Measurements from ENCODE around the gene TNFRSF18. TPM values are rescaled to one million over a fixed set of nuclear protein-coding genes. Genes with fewer than 3 reads are reported as not detected.

Gene TNFRSF18
- total and polyA plus RNA-seq, 2 donors = 4.2 to 29.9 TPM

GRCh38 chr1:1216770-1217620 is 10.6 kb upstream of the TNFRSF18 start:
- Histone ChIP-seq H3K9me3 (ENCODE audit: control insufficient read depth in 2 of 2, insufficient read depth in 1 of 2, low read length in 1 of 2) (peaks cover 0 to 4% of the 10 kb centered on the region in 2 donors), H3K36me3 (ENCODE audit: control insufficient read depth in 2 of 2, insufficient read depth in 2 of 2, low read length in 1 of 2) (peaks cover 52 to 56% of the 10 kb centered on the region in 2 donors), H3K27me3 (ENCODE audit: control insufficient read depth in 2 of 2, insufficient read depth in 1 of 2, low read length in 1 of 2) (peaks cover 0 to 22% of the 10 kb centered on the region in 2 donors), H3K4me1 (ENCODE audit: control insufficient read depth in 2 of 2, insufficient read depth in 2 of 2, low read length in 2 of 2) (peaks cover 17 to 50% of the 10 kb centered on the region in 2 donors), H3K27ac (ENCODE audit: low read depth in 1 of 2, low read length in 1 of 2) (no peak overlapping the region), H3K4me3 (ENCODE audit: low read length in 2 of 2) (no peak overlapping the region)
- no peak for DNase-seq (ENCODE audit: low read depth in 6 of 9, low spot score in 9 of 9)
- 94% methylated on average over 74 of the region's 74 CpGs for WGBS

DNA sequence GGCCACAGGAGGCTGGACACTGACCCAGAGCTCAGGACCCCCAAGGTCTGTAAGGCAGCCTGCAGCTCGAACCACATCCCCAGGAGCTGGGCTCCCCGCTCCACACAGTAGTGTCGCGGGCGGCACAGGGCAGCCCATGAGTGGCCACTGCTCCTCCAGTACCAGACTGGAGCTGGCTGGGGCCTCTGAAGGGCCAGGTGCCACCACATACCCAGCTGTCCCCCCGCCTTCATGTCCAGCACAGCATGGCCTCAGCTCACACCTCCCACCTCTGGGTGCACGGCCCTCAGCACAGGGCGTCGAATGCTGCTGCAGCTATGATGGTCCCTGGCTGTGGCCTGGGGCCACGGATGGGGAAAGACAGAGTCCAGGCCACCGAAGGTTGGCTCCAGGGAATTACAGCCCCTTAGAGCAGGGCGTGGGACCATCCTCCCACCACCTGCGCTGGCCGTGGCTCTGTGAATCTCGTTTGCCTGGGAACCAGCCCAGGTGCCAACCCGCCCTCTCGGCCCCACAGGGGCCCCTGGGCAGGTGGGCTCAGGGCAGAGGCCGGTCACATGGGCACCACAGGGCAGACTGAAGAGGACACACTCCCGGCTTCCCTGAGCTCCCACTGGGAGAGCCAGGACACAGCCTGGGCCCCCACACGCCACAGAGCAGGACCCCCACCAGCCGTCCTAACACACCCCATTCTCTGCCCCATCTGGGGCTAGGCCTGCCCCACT is 9.7 kb upstream of the TNFRSF18 start:
- WGBS = 88% methylated on average over 21 of the region's 21 CpGs
- peaks cover 44 to 48% of the 10 kb centered on the region in 2 donors for H3K36me3 ChIP-seq (ENCODE audit: control insufficient read depth in 2 of 2, insufficient read depth in 2 of 2, low read length in 1 of 2)
- H3K27ac ChIP-seq (ENCODE audit: low read depth in 1 of 2, low read length in 1 of 2) = no peak overlapping the region
- DNase-seq (ENCODE audit: low read depth in 6 of 9, low spot score in 9 of 9) = no peak
- peaks cover 2 to 27% of the 10 kb centered on the region in 2 donors for H3K27me3 ChIP-seq (ENCODE audit: control insufficient read depth in 2 of 2, insufficient read depth in 1 of 2, low read length in 1 of 2)
- peaks cover 0 to 4% of the 10 kb centered on the region in 2 donors for H3K9me3 ChIP-seq (ENCODE audit: control insufficient read depth in 2 of 2, insufficient read depth in 1 of 2, low read length in 1 of 2)
- H3K4me1 ChIP-seq (ENCODE audit: control insufficient read depth in 2 of 2, insufficient read depth in 2 of 2, low read length in 2 of 2) = peaks cover 17 to 54% of the 10 kb centered on the region in 2 donors
- H3K4me3 ChIP-seq (ENCODE audit: low read length in 2 of 2) = no peak overlapping the region

DNA sequence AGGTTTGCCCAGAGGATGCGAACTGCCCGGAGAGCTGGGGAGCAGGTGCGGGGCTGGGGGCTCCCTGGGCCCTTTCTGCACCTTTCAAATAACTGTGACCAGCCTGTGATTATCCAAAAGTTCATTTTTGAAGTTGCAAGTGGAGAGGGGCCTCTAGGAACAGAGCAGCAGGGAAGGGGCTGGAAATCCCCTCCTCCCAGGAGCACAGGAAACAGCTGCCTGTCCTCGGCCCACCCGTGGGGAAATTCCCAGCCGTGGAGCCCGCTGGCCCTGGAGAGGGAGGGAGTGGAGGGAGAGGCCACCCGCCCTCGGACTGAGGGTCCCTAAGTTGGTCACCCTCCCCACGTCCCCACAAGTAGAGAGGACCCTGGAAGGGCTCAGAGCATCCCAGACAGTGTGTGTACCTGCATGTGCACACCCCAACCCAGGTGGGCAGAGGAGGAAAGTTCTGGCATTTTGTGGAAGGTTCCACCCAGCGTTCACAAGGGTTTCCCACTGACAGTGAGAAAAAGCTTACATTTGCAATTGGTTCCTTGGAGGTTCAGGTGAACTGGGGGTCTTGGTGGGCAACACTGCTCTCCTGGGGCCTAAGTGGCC is 8.8 kb upstream of the TNFRSF18 start:
- Histone ChIP-seq H3K9me3 (ENCODE audit: control insufficient read depth in 2 of 2, insufficient read depth in 1 of 2, low read length in 1 of 2) (peaks cover 0 to 4% of the 10 kb centered on the region in 2 donors), H3K4me1 (ENCODE audit: control insufficient read depth in 2 of 2, insufficient read depth in 2 of 2, low read length in 2 of 2) (peaks cover 17 to 55% of the 10 kb centered on the region in 2 donors), H3K4me3 (ENCODE audit: low read length in 2 of 2) (no peak overlapping the region), H3K27ac (ENCODE audit: low read depth in 1 of 2, low read length in 1 of 2) (peak overlapping the region; percentile 3 to 51), H3K36me3 (ENCODE audit: control insufficient read depth in 2 of 2, insufficient read depth in 2 of 2, low read length in 1 of 2) (peaks cover 36 to 39% of the 10 kb centered on the region in 2 donors), H3K27me3 (ENCODE audit: control insufficient read depth in 2 of 2, insufficient read depth in 1 of 2, low read length in 1 of 2) (peaks cover 2 to 35% of the 10 kb centered on the region in 2 donors)
- no peak for DNase-seq (ENCODE audit: low read depth in 6 of 9, low spot score in 9 of 9)
- 68% methylated on average over 11 of the region's 11 CpGs for WGBS

DNA sequence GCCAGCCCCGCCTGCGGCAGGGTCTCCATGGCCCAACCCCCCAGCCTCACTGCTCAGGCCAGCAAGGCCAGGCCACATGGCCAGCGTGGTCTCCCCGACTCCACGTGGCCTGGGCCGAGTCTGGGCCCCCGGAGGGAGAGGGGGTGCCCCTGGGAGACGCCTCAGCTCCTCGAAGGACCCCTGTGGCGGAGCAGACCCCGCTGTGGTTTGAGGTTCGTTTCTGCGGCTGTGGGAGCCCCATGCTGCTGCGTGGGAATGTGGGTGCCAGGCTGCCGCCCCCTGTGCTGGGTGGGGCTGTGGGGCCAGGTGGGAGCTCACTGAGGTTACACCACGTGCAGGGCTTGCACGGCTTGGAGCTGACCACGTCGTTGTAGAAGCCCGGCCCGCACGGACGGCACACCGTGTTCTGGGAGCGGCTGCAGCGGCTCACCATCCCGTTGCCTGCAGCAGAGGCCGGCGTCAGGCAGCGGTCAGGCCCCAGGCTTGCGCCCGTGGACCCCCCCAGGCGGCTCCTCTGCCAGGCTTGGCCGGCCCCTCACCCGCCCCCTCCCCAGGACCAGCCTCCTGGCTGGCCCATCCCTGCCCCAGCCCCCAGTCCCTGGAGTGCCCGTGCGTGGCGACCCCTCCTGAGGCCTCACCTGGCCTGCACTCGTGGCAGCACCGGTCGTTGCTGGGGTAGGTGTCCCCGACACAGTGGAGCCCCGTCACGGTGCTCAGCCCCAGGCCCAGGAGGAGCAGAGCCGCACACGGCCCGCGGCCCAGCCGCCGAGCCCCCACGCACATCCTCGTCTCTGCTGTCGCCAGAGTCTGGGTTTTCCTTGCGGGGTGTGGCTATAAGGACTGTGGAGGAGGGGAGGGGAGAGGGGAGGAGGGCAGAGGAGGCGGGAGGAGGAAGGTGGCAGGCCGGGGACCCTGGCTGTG is 7.2 kb upstream of the TNFRSF18 start, which contains the start of gene TNFRSF4:
Gene TNFRSF4, minus strand, starts transcription at position 809 of the 921 bp plus-strand sequence. Its CDS starts 26 bp downstream, at position 783.
- peaks cover 22 to 66% of the 10 kb centered on the region in 2 donors for H3K4me1 ChIP-seq (ENCODE audit: control insufficient read depth in 2 of 2, insufficient read depth in 2 of 2, low read length in 2 of 2)
- peak in 1 of 9 donors; percentile 40 for DNase-seq (ENCODE audit: low read depth in 6 of 9, low spot score in 9 of 9)
- H3K36me3 ChIP-seq (ENCODE audit: control insufficient read depth in 2 of 2, insufficient read depth in 2 of 2, low read length in 1 of 2) = peaks cover 23 to 25% of the 10 kb centered on the region in 2 donors
- WGBS = 5% methylated on average over 56 of the region's 56 CpGs
- H3K9me3 ChIP-seq (ENCODE audit: control insufficient read depth in 2 of 2, insufficient read depth in 1 of 2, low read length in 1 of 2) = peaks cover 0 to 4% of the 10 kb centered on the region in 2 donors
- peaks cover 4 to 50% of the 10 kb centered on the region in 2 donors for H3K27me3 ChIP-seq (ENCODE audit: control insufficient read depth in 2 of 2, insufficient read depth in 1 of 2, low read length in 1 of 2)
- H3K4me3 ChIP-seq (ENCODE audit: low read length in 2 of 2) = peak within 1 kb of the TSS; percentile 20
- H3K27ac ChIP-seq (ENCODE audit: low read depth in 1 of 2, low read length in 1 of 2) = peak within 1 kb of the TSS; percentile 33 to 51

GRCh38 chr1:1212780-1213344 is 6.5 kb upstream of the TNFRSF18 start:
- WGBS = 4% methylated on average over 24 of the region's 24 CpGs
- DNase-seq (ENCODE audit: low read depth in 6 of 9, low spot score in 9 of 9) = peak in 1 of 9 donors; percentile 34
- H3K9me3 ChIP-seq (ENCODE audit: control insufficient read depth in 2 of 2, insufficient read depth in 1 of 2, low read length in 1 of 2) = peaks cover 0 to 4% of the 10 kb centered on the region in 2 donors
- peaks cover 8 to 58% of the 10 kb centered on the region in 2 donors for H3K27me3 ChIP-seq (ENCODE audit: control insufficient read depth in 2 of 2, insufficient read depth in 1 of 2, low read length in 1 of 2)
- H3K36me3 ChIP-seq (ENCODE audit: control insufficient read depth in 2 of 2, insufficient read depth in 2 of 2, low read length in 1 of 2) = peaks cover 16 to 17% of the 10 kb centered on the region in 2 donors
- peak overlapping the region; percentile 20 for H3K4me3 ChIP-seq (ENCODE audit: low read length in 2 of 2)
- peaks cover 22 to 69% of the 10 kb centered on the region in 2 donors for H3K4me1 ChIP-seq (ENCODE audit: control insufficient read depth in 2 of 2, insufficient read depth in 2 of 2, low read length in 2 of 2)
- peak overlapping the region in 1 of 2 donors; percentile 33 for H3K27ac ChIP-seq (ENCODE audit: low read depth in 1 of 2, low read length in 1 of 2)

GRCh38 chr1:1211541-1212441 is 5.4 kb upstream of the TNFRSF18 start:
- DNase-seq (ENCODE audit: low read depth in 6 of 9, low spot score in 9 of 9) = no peak
- no peaks in the 10 kb centered on the region for H3K9me3 ChIP-seq (ENCODE audit: control insufficient read depth in 2 of 2, insufficient read depth in 1 of 2, low read length in 1 of 2)
- peaks cover 22 to 69% of the 10 kb centered on the region in 2 donors for H3K4me1 ChIP-seq (ENCODE audit: control insufficient read depth in 2 of 2, insufficient read depth in 2 of 2, low read length in 2 of 2)
- peaks cover 5 to 10% of the 10 kb centered on the region in 2 donors for H3K36me3 ChIP-seq (ENCODE audit: control insufficient read depth in 2 of 2, insufficient read depth in 2 of 2, low read length in 1 of 2)
- WGBS = 90% methylated on average over 28 of the region's 28 CpGs
- H3K4me3 ChIP-seq (ENCODE audit: low read length in 2 of 2) = no peak overlapping the region
- peaks cover 15 to 66% of the 10 kb centered on the region in 2 donors for H3K27me3 ChIP-seq (ENCODE audit: control insufficient read depth in 2 of 2, insufficient read depth in 1 of 2, low read length in 1 of 2)
- H3K27ac ChIP-seq (ENCODE audit: low read depth in 1 of 2, low read length in 1 of 2) = no peak overlapping the region

DNA sequence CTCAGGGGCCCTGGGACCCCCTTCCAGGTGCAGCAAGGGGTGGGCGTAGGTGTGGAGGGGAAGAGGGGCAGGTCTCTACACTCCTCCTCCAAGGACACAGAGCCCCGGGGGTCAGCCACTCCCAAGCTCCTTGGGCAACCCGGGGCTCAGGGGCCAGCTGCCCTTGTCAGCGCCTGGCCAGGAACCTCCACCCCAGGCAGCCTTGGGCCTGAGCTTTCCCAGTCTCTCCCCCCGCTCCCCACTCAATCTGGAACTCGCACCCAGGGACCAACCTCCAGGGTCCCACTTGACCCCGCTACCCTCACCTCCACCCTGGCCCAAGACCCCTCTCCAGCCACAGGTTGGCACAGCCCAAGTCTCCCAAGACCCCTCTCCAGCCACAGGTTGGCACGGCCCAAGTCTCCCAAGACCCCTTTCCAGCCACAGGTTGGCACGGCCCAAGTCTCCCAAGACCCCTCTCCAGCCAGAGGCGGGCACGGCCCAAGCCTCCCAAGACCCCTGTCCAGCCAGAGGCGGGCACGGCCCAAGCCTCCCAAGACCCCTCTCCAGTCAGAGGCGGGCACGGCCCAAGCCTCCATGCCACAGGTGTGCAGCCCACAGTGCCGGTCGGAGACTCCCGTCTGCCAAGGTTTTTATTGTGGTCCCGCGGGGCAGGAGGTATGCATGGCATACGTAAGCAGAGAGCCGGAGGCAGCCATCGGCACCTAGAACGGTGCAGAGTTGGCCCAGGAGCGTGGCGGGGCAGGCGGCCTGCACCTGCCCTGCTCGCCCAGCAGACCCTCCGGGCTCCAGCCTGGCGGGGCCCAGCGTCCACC is 4.5 kb upstream of the TNFRSF18 start:
- DNase-seq (ENCODE audit: low read depth in 6 of 9, low spot score in 9 of 9) = no peak
- peaks cover 22 to 65% of the 10 kb centered on the region in 2 donors for H3K4me1 ChIP-seq (ENCODE audit: control insufficient read depth in 2 of 2, insufficient read depth in 2 of 2, low read length in 2 of 2)
- no peak overlapping the region for H3K4me3 ChIP-seq (ENCODE audit: low read length in 2 of 2)
- H3K36me3 ChIP-seq (ENCODE audit: control insufficient read depth in 2 of 2, insufficient read depth in 2 of 2, low read length in 1 of 2) = peaks cover 0 to 4% of the 10 kb centered on the region in 2 donors
- H3K9me3 ChIP-seq (ENCODE audit: control insufficient read depth in 2 of 2, insufficient read depth in 1 of 2, low read length in 1 of 2) = no peaks in the 10 kb centered on the region
- H3K27me3 ChIP-seq (ENCODE audit: control insufficient read depth in 2 of 2, insufficient read depth in 1 of 2, low read length in 1 of 2) = peaks cover 24 to 74% of the 10 kb centered on the region in 2 donors
- H3K27ac ChIP-seq (ENCODE audit: low read depth in 1 of 2, low read length in 1 of 2) = no peak overlapping the region
- 96% methylated on average over 31 of the region's 31 CpGs for WGBS
